Small intestine (tissue), 7 donors: Measurements from ENCODE around the gene UROC1. TPM values are rescaled to one million over a fixed set of nuclear protein-coding genes. Genes with fewer than 3 reads are reported as not detected.

Experiments used
- DNase-seq, 2 donors: peaks; one replicate each; pipeline versions ENCODE4 v3.0.0 to v3.0.0-alpha.2; 2013
- FAIRE-seq: peaks from 2 replicates; lab custom pipeline; 2012; peaks lifted over from hg19 to GRCh38; lab: Jason Lieb, UNC
- H3K27ac ChIP-seq, 3 donors: one replicate each; pipeline ENCODE4 v1.5.1; 2013; ENCODE audit warnings: low read length in 2 of 3, mild to moderate bottlenecking in 2 of 3, control low read depth in 1 of 3, inconsistent platforms in 1 of 3, low read depth in 1 of 3, moderate library complexity in 1 of 3
- H3K27me3 ChIP-seq, 3 donors: one replicate each; pipeline ENCODE4 v1.6.1; 2013; ENCODE audit warnings: low read length in 3 of 3, inconsistent platforms in 1 of 3; ENCODE audit not compliant: control insufficient read depth in 3 of 3, insufficient read depth in 3 of 3
- H3K36me3 ChIP-seq, 3 donors: one replicate each; pipeline ENCODE4 v1.6.1; 2013; ENCODE audit warnings: low read length in 3 of 3, inconsistent platforms in 1 of 3, low read depth in 1 of 3, mild to moderate bottlenecking in 1 of 3, moderate library complexity in 1 of 3; ENCODE audit not compliant: control insufficient read depth in 3 of 3, insufficient read depth in 2 of 3
- H3K4me1 ChIP-seq, 3 donors: one replicate each; pipeline ENCODE4 v1.6.1; 2013; ENCODE audit warnings: low read length in 2 of 3, inconsistent platforms in 1 of 3, low read depth in 1 of 3, mild to moderate bottlenecking in 1 of 3, moderate library complexity in 1 of 3; ENCODE audit not compliant: control insufficient read depth in 3 of 3, insufficient read depth in 2 of 3
- H3K4me3 ChIP-seq, 3 donors: one replicate each; pipeline ENCODE4 v1.5.1; 2013; ENCODE audit warnings: low read length in 3 of 3, control low read depth in 1 of 3, inconsistent platforms in 1 of 3, low read depth in 1 of 3, mild to moderate bottlenecking in 1 of 3, moderate library complexity in 1 of 3
- H3K9me3 ChIP-seq, 2 donors: one replicate each; pipeline ENCODE4 v1.6.1; 2013; ENCODE audit warnings: low read depth in 1 of 2, low read length in 1 of 2; ENCODE audit not compliant: control insufficient read depth in 2 of 2, insufficient read depth in 1 of 2
- WGBS, 3 donors: extraction: QIAGEN DNeasy Blood & Tissue Kit; methylation state at CpG; one replicate each; pipeline ENCODE4 v1.1.7; 2013; 5-methylcytosine and 5-hydroxymethylcytosine counted together
- polyA plus RNA-seq, 4 donors: library from polyadenylated mRNA; stranded (reverse) in 3 of 4; unstranded in 1 of 4; fragments of 200-250 nt in 3 of 4; fragments of 120-200 nt in 1 of 4; gene quantifications; one replicate each; pipeline versions ENCODE4 v1.2.1 to v1.2.3, GENCODE V29; 2013
- donor health status: healthy with polysubstance abuse.
- donor health status: control.
- donor health status: control.
- donor health status: Bipolar disorder and iron deficiency.
- donor health status: healthy.

UROC1 gene
- polyA plus RNA-seq, 4 donors = 0.07 to 0.27 TPM; not detected in 2

DNA sequence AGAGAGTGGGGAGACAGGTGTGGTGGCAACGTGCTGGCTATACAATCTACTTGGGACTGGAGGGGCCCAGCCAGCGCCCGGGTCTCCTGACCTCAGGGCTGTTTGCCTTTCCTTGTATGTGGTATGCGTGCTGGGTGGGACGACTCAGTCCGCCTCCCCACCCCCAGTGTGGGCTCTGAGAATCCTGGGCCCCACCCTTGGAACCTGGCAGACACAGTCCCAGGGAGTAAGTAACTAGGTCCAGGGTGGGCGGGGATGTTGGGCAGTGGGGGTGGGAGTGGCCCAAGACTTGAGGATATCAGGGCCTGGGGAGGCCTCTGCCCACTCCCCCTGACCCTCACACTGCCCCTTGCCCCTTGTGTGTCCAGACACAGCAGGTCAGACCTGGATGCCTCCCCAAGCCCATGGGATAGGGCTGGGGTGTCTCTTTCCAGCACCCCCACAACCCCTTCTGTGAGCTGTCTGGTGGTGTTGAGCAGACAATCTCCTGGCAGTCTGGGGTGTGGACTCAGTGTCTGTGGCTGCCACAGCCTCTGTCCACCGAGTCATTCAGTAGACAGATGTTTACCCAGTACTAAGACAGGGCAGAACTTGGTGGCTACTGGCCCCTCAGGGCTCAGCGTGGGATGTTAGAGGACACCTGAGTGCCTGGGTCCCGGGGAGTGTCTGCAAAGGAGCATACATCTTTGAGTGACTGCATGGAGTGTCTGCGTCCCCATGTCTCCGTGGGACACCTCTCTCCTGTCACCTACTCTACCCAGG is 7.7 kb upstream of the UROC1 start:
- Histone ChIP-seq H3K4me1 (peaks cover 0 to 63% (median 0%) of the 10 kb centered on the region in 3 donors), H3K27me3 (peaks cover 0 to 6% (median 4%) of the 10 kb centered on the region in 3 donors), H3K4me3 (peak overlapping the region in 1 of 3 donors; percentile 70), H3K9me3 (no peaks in the 10 kb centered on the region), H3K27ac (peak overlapping the region in 1 of 3 donors; percentile 93), H3K36me3 (peaks cover 0 to 34% (median 0%) of the 10 kb centered on the region in 3 donors)
- FAIRE-seq = no peak
- 71 to 76% (median 72%) methylated on average over 8 to 12 of the region's 12 CpGs for WGBS, 3 donors
- peak in 1 of 2 donors; percentile 89 for DNase-seq

DNA sequence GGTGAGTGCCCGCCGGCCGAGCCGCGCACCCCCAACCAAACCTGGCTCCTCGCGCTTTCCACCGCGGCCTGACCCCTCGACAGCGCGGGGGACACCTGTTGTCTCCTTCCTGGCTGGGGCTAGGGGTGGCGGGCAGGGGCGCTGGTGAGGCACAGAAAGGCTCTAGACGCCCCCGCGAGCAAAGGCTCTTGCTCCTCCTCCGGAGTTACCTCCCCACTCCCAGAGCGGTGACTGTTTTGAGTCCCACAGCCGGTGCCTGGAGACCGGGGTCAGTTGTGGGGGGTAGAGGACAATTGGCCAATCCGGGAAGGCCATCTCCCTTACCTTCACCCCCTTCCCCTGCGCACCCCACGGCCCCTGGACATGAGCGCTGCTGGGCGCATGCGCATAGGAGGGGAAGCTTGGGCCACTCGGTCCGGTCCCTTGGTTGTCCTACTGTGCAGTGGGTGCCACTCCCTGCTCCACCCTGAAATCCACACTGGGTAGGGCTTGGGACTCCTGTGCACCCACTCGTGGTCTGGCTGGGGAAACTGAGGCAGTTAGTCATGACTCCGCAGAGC is 6.9 kb upstream of the UROC1 start:
- Histone ChIP-seq H3K27ac (peak overlapping the region in 1 of 3 donors; percentile 93), H3K4me3 (peak overlapping the region in 2 of 3 donors; percentile 59 to 70), H3K36me3 (peaks cover 0 to 31% (median 0%) of the 10 kb centered on the region in 3 donors), H3K4me1 (peaks cover 0 to 55% (median 0%) of the 10 kb centered on the region in 3 donors), H3K9me3 (no peaks in the 10 kb centered on the region), H3K27me3 (peaks cover 0 to 6% (median 4%) of the 10 kb centered on the region in 3 donors)
- WGBS, 3 donors = 7 to 8% (median 7%) methylated on average over 31 of the region's 31 CpGs
- FAIRE-seq (no peak), DNase-seq (peak in 1 of 2 donors; percentile 24)

DNA sequence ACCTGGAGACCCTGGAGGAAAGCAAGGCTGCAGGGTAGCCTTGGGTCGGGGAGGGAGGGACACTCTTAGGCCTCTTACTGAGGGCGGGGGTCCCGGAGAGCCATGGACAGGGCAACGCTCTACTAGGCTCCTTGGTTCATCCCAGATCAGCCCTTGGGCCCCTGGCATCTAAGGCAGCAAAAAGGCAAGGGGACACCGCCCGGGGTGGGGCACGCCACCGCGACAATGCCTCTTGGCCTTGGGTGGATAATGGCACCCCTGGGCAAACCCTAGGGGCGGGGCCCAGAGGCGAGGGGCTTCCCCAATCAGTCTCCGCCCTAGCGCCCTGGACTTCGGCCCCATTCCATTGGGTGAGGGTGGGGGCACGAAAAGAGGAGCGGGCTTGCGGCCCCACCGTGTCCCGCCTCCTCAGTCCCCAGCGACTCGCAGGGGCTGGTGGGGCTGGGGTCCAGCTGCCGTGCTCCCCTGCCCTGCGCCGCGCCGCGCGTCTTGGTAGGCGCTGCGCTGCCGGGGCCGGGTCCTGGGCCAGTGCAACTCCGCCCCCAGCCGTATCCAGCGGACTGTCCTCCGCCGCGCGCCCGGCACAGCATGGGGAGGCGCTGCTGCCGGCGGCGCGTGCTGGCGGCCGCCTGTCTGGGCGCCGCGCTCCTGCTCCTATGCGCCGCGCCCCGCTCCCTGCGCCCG is 6.3 kb upstream of the UROC1 start, which contains the start of gene CHST13:
CHST13 (plus strand) TSS at position 411 of the 684 bp plus-strand sequence; CDS start at position 589, 178 bp downstream.
- no peak for FAIRE-seq
- Histone ChIP-seq H3K4me3 (peak within 1 kb of the TSS in 2 of 3 donors; percentile 59 to 70), H3K27ac (peak within 1 kb of the TSS in 1 of 3 donors; percentile 93)

DNA sequence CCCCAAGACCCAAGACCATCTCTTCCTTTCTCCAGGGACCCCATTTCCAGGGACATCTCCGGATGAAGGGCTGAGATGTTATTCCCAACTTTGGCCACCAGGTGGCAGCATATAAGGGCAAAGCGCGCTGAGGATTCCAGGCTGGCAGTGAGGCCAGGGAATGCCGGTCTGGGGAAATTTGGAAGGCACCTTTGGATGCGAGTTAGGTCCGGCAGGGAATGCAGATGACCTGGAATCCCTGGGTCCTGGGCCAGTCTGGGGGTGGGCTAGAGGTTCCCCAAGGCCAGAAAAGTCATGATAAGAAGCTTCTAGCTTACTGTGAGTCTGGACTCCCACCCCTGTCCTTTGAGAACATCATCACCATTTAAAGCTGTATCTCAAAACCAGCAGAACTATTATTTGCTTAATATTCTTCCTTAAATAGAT is 4.8 kb upstream of the UROC1 start:
- peaks cover 0 to 6% (median 4%) of the 10 kb centered on the region in 3 donors for H3K27me3 ChIP-seq
- H3K27ac ChIP-seq = peak overlapping the region in 1 of 3 donors; percentile 93
- WGBS, 3 donors = 0 to 1% (median 0%) methylated on average over 6 of the region's 6 CpGs
- DNase-seq (peak; percentile 53 to 80), FAIRE-seq (no peak)
- H3K36me3 ChIP-seq = peaks cover 0 to 23% (median 0%) of the 10 kb centered on the region in 3 donors
- H3K4me1 ChIP-seq = peaks cover 0 to 40% (median 0%) of the 10 kb centered on the region in 3 donors
- no peaks in the 10 kb centered on the region for H3K9me3 ChIP-seq
- H3K4me3 ChIP-seq = no peak overlapping the region

More for the DNA sequence above, 6.3 kb upstream of the UROC1 start, which contains the start of gene CHST13:
- H3K9me3 ChIP-seq = no peaks in the 10 kb centered on the region
- peaks cover 0 to 28% (median 0%) of the 10 kb centered on the region in 3 donors for H3K36me3 ChIP-seq
- H3K27me3 ChIP-seq = peaks cover 0 to 6% (median 4%) of the 10 kb centered on the region in 3 donors
- H3K4me1 ChIP-seq = peaks cover 0 to 49% (median 0%) of the 10 kb centered on the region in 3 donors
- DNase-seq = peak; percentile 80 to 96
- WGBS, 3 donors = 3 to 6% (median 6%) methylated on average over 31 to 56 of the region's 56 CpGs

DNA sequence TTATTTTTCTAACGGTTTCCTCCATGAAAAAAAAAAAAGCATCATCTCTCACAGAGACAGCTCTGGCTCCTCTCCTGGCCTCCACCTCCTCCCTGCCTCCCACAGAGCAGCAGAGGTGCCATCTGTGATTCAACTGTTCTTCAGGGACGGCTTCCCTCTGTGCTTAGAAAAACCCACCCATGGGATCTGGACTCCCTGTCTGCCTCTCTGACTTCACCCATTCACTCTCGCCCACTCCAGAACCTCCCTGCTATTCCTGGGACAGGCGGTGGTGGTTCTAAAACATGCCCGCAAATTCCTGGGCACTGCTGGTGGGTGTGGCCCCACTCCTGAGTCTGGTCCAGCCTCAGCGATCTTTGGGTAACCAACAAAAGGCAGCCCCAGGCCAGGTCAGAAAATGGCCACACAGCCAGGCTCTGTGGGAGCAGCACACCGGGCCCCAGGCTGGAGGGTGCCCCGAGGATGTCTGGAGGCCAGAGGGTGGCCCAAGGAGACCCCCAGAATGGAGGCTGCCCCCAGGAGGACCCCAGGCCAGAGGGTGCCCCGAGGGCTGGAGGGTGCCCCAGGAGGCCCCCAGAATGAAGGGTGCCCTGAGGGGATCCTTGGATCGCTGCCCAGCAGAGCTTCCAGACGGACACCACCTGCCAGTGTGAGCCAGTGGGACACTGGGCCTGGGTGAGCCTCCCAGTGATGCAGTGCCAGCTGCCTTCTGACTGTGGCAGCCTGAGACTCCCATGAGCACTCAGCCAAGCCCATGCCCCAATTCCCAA is 3.7 kb upstream of the UROC1 start:
- Histone ChIP-seq H3K4me3 (no peak overlapping the region), H3K4me1 (peaks cover 0 to 30% (median 0%) of the 10 kb centered on the region in 3 donors), H3K9me3 (no peaks in the 10 kb centered on the region), H3K27ac (no peak overlapping the region), H3K36me3 (peaks cover 0 to 12% (median 0%) of the 10 kb centered on the region in 3 donors), H3K27me3 (peaks cover 0 to 6% (median 4%) of the 10 kb centered on the region in 3 donors)
- DNase-seq (no peak), FAIRE-seq (no peak)
- 75 to 78% (median 76%) methylated on average over 11 of the region's 11 CpGs for WGBS, 3 donors

DNA sequence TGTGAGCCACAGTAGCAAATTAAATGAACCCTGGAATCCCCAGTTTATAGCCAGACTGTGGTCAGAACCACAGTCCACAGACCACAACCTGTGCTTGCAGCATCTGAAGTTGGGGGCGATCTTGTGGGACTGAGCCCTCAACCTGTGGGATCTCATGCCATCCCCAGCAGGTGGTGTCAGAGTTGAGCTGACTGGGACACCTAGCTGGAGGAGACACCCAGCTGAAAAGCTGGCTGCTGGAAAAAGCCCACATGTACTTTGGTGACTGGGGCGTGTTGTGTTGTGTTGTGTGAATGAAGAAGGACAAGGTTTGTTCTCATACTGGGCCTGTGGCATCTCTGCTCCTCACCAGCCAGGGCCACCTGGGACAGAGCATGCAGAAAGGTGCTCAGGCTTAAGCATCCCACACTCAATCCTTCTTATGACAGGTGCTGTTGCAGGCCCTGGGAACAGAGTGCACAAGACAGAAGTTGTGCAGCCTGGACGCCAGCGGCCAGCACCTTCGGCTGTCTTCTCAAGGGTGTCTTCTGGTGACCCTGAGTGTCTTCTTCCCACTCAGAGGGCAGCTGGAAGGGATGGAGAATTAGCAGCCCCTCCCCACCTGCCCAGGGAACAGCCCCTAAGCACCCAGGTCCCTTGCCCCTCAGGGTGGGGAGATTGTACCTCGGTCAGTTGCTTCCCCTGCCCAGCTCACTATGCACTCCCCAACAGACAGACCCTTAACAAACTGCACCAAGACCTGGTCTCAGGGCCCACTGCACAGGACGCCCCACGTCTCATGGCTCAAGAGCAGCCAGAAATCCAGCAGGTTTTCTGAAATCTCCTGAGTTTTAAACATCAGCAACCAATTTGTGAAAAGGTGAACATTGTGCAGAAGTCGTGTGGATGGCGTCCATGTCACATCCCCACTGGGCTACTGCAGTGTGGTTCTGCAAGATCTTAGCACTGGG is 2.2 kb upstream of the UROC1 start:
- Histone ChIP-seq H3K9me3 (no peaks in the 10 kb centered on the region), H3K4me3 (no peak overlapping the region), H3K4me1 (peaks cover 0 to 19% (median 0%) of the 10 kb centered on the region in 3 donors), H3K27me3 (peaks cover 0 to 6% (median 4%) of the 10 kb centered on the region in 3 donors), H3K36me3 (peaks cover 0 to 4% (median 0%) of the 10 kb centered on the region in 3 donors), H3K27ac (no peak overlapping the region)
- WGBS, 3 donors = 80 to 88% (median 85%) methylated on average over 10 of the region's 10 CpGs
- FAIRE-seq (no peak), DNase-seq (no peak)

DNA sequence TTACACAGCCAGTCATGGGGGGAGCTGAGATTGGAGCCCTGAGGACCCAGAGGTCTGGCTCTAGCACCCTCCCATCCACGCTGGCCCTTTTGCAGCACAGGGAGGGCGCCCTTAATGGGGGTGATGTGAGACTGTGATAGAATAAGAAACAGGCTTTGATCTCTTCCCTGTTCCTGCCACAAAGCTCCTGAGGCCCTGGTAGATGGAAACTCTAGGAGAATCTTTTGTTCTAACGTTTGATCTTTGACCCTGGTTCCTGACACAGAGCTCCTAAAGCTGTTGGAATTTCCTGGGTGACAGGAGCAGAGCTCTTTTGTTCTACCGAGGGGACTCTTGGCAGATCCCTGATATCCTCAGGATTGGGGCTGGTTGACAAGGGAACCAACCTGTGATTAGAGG is 1.2 kb upstream of the UROC1 start:
- H3K27ac ChIP-seq = no peak overlapping the region
- DNase-seq (no peak), FAIRE-seq (no peak)
- H3K4me1 ChIP-seq = peaks cover 0 to 19% (median 0%) of the 10 kb centered on the region in 3 donors
- peaks cover 0 to 4% (median 0%) of the 10 kb centered on the region in 3 donors for H3K36me3 ChIP-seq
- 20 to 46% (median 26%) methylated on average over 4 of the region's 4 CpGs for WGBS, 3 donors
- no peak overlapping the region for H3K4me3 ChIP-seq
- H3K9me3 ChIP-seq = no peaks in the 10 kb centered on the region
- peaks cover 0 to 3% (median 0%) of the 10 kb centered on the region in 3 donors for H3K27me3 ChIP-seq
